ENCODE measurements around the gene PRRT1.
"Not testable (repeated sequence)": the region's sequence is repeated elsewhere in the genome, so short reads cannot be mapped to it uniquely, and the experiment has no call there.

The PRRT1 gene

DNA sequence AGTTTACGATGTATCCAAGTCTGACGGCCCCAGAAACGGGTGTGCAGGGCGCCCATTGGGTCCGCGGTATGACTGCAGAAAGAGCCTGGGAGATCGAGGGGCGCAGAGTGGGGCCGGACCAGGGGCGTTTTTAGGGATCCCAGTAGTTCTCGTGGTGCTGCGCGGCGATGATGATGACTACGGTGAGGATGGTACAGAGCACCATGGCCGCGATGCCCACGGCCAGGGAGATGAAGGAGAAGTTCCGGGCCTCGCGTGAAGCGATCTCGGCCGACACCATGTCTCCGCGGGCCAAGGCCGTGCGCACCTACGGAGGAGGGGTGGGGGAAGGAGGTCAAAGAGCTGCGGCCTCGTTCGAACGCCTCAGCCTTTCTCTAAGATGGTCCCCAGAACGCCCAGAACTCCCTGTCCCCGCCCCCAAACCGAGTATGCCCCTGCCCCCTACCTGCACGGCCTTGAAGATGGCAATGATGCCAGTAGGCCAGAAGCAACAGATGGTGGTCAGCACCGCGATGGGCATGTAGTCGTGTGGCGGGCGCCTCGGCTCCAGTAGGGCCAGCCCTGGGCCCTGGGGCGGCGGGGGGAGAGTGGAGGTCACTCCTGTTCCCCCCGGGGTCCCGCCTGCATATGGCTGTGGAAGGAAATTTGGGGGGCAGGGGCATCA is 2.5 kb downstream of the PRRT1 start:
- no peak for DNase-seq

DNA sequence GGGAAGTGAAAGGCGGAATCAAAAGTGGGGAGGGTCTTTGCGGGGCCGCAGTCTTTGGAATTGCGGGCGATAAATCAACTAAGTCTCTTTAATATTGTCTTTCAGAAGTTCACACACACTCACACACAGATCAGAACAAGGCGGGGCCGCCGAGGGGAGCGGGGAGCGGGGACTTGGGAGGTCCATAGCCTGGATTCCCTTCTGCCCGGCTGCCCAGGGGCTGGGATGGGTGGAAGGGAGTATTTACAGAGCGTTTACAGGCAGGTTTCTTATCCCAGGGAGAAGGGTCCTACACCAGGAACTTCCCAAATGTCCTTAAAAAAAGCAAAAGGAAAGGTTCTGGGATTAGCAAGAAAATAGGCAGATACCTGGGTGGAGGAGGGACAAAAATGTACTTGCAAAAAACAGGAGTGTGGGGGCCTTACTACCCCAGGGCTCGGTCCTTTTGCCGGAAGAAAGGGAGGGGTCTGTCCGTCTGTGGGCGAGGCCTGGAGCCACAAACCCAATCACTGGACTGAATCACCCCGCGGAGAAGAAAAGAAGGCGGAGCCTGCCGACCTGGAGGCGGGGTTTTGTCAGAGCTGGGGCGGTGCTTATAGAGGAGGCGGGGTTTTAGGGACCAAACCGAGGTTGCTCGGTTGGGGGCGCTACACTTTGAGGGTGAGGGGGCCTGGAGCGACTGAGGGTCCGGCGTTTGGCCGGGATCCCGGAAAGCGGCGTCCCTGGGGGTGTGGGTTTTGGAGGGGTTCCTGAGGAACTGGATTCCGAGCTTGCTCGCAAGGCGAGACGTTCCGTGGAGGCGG is 3.2 kb downstream of the PRRT1 start:
- no peak for DNase-seq

DNA sequence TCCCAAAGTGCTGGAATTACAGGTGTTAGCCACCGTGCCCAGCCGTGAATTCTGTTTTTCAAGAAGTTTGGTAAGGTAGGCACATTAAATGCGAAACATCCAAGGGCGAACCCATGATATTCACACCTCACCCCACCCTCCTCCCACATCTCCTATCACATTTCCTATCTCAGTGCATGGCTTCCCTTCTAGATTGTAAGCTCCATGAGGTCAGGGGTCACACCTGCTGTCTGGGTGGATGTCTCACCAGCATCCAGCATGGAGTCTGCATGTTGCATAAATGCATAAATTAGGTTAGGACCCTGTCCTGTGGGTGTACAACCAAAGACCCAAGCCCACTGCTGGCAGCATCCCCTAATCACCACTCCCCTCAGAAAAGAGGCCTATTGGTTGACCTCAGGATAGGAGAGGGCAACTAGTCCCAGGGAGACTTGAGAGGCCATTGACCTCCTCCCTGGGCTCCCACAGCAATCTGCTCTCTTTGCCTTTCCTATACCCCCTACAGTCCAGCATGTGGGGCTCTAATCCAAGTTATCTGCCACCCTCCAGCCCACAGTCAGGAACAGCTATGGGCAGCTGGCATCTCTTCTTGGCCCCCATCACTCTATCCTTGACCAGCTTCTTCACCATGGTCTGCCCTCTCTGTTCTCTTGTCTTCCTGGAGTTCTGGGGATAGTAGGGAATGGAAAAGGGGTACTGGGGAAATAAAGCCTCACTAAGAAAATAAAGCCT is 4.2 kb downstream of the PRRT1 start:
- no peak for DNase-seq

DNA sequence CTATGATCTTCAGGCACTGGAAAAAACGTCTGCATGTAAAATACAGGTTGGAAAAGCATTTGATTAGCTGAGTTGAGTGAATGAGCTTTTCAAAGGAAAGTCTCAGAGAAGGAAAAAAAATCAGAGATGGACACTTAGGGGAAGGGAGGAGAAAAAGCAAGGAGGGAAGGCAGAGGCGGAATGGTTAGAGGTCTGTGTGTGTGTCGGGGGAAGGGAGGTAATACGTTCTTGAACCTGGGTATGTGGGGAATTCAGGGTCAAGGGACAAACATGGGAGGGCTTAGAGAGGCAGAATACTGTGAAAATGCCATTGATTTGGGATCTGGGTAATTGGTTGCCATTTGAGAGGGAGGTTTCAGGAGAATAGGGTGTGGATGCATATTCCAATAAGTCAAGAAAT is 5.1 kb downstream of the PRRT1 start:
- DNase-seq = no peak

DNA sequence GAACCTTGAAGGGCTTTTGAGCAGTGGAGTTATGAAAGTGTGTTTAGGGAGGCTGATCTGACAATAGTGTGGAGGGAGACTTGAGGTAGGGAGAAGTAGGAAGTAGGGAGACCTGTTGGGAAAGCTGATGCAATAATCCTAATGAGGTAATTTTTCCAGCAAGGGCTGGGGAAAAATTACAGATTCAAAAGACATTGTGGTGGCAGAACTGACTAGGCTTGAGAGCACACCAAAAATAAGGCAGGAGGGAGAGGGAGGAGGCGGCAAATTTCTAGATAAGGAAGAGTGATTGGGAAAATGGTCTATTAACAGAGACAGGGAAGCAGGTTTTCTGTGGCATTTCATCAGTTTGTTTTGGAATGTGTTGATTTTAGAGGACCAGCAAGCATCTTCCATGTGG is 5.5 kb downstream of the PRRT1 start:
- DNase-seq = no peak

DNA sequence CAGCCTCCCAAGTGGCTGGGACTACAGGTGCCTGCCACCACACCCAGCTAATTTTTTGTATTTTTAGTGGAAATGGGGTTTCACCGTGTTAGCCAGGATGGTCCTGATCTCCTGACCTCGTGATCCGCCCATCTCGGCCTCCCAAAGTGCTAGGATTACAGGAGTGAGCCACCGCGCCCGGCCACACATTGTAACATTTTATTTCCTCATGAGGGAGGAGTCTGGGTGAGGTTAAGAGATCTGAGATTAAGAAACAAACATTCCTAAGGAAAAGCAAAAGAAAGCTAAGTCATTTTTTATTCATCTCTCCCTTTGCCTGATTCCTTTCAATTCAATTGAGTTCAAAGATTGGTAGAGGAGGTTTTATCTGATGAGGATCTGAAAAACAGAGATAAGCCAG is 7.5 kb downstream of the PRRT1 start:
- DNase-seq = not testable (repeated sequence)

DNA sequence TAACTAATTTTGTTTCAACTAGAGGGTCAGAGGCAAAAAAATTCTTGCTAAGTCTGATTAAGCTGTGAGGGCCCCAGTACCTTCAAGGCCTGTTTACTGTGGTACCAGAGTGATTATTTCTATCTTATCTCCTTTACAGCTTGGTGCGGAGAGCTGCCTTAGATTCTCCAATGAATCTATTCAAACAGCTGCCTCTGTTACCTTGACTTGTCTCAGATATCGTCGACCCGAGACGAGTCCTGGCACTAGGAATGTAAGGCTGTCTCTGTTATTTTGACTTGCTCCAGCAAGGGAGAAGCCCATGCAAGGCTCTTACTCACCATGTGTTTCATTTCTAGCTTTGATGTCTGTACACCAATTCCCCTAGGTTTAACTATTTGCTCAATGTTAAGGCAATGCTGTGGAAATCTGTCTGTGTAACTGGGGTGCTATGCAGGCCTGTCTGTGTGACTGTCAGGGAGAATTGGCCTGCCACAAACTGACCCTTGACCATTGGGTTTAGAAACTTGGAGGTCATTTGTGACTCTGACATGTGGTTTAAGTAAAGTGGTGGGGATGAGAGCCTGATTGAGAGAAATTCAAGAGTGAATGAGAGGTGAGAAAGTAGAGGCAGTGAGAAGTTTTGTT is 11.2 kb downstream of the PRRT1 start:
- no peak for DNase-seq

DNA sequence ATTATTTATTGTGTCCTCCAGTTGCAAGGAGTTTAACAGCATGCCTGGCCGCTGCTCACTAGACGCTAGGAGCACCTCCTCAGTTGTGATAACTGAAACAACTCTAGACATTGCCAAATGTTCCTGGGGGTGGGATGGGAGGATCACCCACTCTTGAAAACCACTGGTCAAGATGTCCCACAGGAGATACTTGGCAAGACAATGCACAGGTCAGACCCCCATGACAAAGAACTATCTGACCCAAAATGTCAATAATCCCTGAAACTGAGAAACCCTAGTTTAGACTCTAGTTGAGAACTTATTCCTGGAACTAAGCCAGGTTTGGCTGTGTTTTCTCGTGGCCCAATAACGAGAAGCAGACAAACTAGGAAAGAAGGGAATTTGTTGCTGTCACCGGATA is 12.1 kb downstream of the PRRT1 start:
- DNase-seq = no peak

DNA sequence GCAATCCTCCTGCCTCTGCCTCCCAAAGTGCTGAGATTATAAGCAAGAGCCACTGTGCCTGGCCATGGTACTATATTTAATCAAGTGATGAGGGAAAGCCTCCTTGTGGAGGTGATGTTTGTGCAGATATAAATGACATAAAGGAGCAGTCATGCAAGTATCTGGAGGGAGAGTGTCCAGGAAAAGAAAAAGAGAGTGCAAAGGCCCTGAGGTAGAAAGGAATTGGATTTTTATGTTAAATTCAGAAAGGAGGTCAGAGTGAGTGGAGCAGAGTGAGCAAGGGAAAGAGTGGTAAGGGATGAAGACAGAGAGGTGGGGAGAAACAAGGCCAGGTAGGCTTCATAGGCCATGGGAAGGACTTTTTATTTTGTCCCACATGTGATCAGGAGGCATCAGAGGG is 14.3 kb downstream of the PRRT1 start:
- no peak for DNase-seq

DNA sequence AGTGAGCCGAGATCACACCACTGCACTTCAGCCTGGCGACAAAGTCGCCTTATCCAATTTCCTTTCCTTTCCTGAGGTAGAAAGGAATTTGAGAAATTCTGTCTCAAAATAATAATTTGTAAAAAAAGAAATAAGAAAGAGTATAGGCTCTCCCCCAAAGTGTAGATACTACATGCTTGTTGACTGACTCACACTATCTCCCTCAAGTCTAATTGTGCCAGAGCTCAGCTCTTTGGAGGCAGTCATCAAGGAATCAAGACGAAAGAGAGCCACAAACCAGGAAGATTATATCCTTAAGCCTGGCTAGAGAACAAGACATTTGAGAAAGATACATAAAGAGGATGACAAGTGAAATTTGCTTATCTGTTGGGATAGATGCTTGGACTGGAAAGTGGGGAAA is 18.0 kb downstream of the PRRT1 start:
- peak; percentile 51 for DNase-seq

DNA sequence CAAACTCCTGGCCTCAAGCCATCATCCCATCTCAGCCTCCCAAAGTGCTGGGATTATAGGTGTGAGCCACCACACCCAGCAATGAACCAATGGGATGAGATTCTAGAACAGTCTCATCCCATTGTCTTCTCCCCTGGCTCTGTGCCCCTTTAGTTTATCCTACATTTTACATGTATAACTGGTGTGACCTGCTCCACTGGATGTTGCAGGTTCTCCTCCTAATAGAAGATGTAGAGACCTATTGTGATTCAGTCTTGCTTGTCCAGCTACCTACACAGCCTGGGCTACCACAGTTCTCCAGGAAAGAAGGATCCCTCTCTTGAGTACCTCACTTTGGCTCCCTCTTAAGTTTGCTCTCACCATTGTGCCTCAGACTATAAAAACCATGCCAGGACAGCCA is 19.6 kb downstream of the PRRT1 start:
- DNase-seq = no peak

DNA sequence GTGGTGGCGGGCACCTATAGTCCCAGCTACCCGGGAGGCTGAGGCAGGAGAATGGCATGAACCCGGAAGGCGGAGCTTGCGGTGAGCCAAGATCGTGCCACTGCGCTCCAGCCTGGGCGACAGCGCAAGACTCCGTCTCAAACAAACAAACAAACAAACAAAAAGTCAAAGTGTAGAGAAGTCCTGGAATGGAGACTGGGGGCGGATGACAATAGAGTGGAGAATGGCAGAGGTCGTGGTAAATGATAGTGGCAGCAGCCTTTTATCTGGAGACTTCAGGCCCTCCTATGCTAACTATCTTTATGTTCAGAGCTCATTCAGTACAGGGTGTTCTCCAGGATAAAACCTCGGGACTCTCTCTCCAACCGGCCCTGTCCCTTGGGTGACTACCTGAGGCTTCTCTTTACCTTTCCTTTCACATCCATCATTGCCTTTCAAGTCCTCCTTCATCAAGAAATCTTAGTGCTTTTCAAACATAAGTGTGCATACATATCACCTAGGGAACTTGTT is 20.2 kb downstream of the PRRT1 start:
- DNase-seq = no peak

DNA sequence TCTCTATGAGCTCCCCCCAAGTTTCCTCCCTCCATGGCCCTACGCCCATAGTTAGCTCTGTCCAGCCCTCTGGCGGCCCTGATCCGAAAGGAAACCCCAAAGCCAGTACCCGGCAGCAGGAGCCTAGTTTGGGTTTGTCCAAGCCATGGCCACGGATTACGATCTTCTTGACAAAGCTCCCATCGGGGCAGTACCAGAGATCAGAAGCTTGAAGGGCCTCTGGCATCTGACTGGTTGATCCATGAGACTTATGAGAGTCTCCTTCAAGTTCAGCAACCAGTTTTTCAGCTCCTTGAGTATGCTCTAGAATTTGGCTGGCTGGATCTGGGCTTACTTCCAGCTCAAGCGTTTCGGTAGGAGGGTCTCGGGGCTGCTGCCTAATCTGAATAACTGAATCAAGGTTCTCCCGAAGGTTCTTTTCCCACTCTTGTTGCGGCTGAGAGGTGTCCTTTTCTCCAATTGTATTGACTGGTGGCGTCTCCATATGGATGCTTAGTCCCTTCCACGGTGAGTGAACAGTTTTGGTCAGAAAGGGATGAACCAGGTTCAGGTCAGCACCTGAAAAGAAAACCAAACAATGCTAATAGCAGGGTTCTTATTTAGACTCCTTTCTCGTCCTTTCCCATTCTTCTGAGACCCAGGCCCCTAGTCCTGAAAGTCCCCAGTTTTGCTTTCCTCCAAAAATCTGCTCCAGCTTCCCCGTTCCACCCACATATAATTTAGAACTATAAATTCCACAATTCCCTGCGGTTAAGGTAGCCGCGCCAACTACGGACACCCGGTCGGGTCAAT is 22.2 kb downstream of the PRRT1 start:
- DNase-seq = no peak

DNA sequence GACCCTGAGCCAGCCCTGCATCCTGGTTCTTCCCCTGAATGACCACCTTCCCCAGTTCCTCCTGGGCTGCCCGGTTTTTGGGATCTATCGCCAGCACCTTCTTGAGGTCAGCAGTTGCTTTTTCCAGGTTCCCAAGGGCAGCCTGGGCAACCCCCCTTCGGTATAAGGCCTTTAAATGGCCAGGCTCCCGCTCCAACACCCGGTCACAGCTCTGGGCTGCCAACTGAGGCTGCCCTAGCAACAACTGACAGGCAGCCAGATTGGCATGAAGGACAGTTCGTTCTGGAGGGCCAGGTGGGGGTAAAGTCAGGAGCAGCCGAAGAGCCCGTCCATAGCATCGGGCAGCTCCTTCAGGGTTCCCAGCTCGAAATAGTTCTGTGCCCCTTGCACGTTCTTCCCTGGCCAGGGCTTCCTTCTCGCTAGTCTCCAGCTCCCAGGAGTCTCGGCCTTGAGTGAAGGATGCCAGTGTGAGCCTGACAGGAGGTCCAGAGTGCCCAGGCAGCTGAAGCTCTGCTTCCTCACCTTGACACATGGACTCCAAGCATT is 22.9 kb downstream of the PRRT1 start:
- no peak for DNase-seq

DNA sequence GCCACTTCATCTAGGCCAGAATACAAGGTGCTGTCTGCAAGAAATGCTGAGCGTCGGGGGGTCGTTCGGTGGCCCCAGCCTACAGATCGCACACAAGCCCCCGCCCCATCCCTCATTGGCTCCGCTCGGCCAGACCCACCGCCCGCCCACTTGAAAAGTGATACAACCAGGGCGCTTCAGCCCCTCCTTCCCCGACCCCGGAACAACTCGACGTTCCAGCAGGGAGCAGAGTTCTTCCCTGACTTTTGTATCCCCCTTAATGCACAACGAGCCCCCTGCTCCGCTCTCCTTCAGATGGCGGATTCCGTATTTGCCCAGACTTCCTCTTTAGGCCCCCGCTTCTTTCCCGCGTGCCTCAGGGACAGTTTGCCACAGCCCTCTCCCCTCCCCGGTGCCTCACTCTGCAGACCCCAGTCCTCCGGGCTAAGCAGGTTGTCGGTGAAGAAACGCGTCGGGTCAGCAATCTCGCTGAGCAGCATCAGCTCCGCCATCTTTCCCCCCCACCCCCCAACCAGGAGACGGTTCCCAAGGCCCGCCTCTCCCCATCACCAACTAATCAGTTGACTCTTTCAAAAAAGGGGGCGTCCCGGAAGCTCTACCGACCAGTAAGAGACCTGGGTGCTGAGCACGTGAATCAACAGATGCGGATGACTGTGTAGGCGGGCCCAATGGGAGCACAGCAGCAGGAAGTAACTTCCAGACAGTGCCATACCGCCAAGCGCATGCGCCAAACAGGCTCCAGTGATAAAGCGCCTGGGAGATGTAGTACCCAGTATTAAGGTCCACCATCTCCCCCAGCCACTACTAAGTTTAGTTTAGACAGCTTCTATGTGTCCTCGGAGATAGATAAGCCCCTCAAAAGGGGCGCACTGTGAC is 23.8 kb downstream of the PRRT1 start, which contains the start of gene ATF6B:
TSS of gene ATF6B (minus strand) at position 530 of the 876 bp plus-strand sequence. CDS start at position 491, 39 bp downstream.
- peak; percentile 100 for DNase-seq

DNA sequence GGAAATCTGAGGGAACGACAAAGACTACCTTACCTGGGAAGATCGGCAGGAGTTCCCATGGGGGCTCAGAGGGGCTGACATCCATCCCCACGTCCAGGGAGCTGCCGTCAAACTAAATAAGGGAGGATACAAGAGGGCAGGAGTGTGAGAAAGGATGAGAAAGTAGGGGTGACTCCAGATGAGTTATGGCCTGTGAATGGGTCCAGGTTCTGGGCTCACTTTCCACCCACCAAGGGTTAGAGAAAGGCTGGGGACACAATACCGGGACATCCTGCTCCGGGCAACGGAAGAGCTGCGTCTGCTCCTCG is 24.4 kb downstream of the PRRT1 start:
- no peak for DNase-seq

DNA sequence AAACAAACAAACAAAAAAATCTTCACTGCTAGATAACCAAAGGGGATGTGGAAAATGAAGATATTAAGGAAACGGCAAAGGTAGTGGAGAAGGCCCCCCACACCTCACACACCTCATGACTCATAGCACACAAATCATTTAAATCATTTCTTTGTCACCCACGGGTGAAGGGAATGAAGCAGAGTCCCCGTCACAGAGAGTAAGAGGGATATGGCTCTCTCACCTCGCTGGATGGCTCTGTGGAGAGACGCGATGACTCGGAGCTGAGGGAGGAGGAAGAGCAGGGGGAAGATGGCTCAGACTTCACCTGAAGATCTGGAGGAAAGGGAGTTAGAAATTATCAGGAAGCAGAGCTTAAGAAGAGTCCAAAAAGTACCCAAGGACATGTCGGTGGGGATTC is 24.9 kb downstream of the PRRT1 start:
- DNase-seq = no peak

DNA sequence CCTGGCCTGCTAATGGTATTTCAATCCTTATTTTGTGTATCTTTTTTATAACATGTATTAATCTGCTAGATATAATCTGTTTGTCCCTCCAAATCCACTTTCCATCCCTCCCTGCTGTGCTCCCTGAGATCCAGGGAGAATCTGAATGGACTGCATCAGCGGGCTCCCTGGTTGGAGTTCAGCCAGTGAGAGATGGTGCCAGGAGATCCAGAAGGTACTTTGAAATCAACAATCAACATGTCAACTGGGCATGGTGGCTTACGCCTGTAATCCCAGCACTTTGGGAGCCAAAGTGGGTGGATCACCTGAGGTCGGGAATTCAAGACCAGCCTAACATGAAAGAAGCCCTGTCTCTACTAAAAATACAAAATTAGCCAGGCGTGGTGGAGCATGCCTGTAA is 28.1 kb downstream of the PRRT1 start:
- no peak for DNase-seq

DNA sequence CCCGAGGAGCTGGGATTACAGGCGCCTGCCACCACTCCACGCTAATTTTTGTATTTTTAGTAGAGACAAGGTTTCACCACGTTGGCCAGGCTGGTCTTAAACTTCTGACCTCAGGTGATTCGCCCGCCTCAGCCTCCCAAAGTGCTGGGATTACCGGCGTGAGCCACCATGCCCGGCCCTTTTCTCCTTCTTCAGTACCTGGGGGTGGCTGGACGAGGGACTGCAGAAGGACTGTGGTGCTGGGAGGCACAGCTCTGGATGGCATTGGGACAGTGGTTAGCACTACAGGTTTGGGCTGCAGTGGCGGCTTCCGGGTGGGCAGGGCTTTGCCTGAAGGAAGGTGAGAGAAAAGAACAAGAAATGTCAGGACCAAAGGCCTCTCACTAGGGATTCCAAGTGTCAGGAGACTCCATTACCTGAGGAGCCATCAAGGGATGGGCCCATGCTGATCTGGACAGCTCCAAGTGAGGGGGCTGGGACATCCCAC is 31.1 kb downstream of the PRRT1 start:
- no peak for DNase-seq

DNA sequence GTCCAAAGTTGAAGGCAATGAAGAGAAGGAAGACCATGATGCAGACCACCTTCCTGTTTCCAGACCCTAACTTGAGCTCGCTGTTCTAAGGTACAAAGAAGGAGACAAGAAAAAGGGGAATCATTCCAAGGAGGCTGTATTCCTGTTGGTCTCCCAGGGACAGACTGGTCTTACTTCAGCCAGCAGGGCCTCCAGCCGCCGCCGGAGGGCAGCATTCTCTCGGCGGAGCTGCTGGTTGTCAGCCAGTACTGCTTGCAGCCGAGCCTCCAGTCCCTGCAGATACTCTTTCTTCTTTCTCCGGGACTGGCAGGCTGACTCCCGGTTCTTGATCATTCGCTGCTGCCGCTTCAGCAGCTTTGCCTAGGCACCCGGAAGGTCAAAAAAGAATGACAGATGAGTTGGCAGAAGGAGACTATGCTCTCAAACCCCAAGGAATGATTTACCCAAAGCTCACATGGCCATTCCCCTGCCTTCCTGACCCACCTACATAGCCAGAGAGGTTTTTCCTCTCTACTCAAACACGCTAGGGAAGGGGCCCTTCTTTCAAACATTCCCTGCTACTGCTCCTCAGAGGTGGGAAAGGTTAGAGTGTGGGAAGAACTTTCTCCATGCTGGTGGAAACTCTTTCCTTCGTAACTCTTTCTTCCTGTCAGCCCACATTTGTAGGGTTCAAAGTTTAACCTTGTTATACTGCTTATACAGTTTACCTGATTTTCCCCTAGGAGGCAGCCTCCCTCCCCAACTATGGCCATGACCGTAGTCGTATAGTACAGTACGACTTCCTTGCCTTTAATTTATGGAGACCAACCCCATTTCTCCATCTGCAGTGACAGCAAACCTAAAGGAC is 32.7 kb downstream of the PRRT1 start:
- DNase-seq = peak; percentile 77
